GM23338 (cell line): ENCODE results near the gene M1AP. TPM values are rescaled to one million over a fixed set of nuclear protein-coding genes. Genes with fewer than 3 reads are reported as not detected.

Experiments used
- ATAC-seq: fragments of 200-7000 bp; cut with Tn5 transposase; 3 replicates; pipeline ENCODE4 v1.9.1; 2020
- DNase-seq: peaks from one replicate; pipeline ENCODE4 v3.0.0-alpha.2; 2015; ENCODE audit warnings: low spot score
- H2AFZ ChIP-seq: fragments of 200-600 bp; sonication (generic); 2 replicates; pipeline ENCODE4 v1.8.0; 2016; ENCODE audit warnings: antibody characterized with exemption, mild to moderate bottlenecking, moderate library complexity
- H3F3A ChIP-seq: fragments of 200-600 bp; sonication (generic); replicated peaks from 2 replicates; pipeline ENCODE4 v1.8.0; 2017; ENCODE audit warnings: antibody characterized with exemption, mixed run types, low read depth
- H3K27ac ChIP-seq: fragments of 200-600 bp; sonication (generic); 2 replicates; pipeline ENCODE4 v1.6.1; 2016; ENCODE audit warnings: low read depth
- H3K27me3 ChIP-seq: fragments of 200-600 bp; sonication (generic); 2 replicates; pipeline ENCODE4 v1.8.0; 2016; ENCODE audit warnings: mild to moderate bottlenecking, mixed run types, moderate library complexity; ENCODE audit not compliant: insufficient read depth
- H3K36me3 ChIP-seq: fragments of 200-600 bp; sonication (generic); 2 replicates; pipeline ENCODE4 v1.8.0; 2016; ENCODE audit warnings: mild to moderate bottlenecking; ENCODE audit not compliant: insufficient read depth
- H3K4me1 ChIP-seq: fragments of 200-600 bp; sonication (generic); 2 replicates; pipeline ENCODE4 v1.8.0; 2016; ENCODE audit warnings: mild to moderate bottlenecking, moderate library complexity; ENCODE audit not compliant: insufficient read depth
- H3K4me2 ChIP-seq: fragments of 200-600 bp; sonication (generic); 2 replicates; pipeline ENCODE4 v1.7.1; 2017; ENCODE audit warnings: mixed run types
- H3K4me3 ChIP-seq: fragments of 200-600 bp; sonication (generic); 2 replicates; pipeline ENCODE4 v1.6.1; 2016; ENCODE audit warnings: mixed run types
- H3K79me2 ChIP-seq: fragments of 200-600 bp; sonication (generic); replicated peaks from 2 replicates; pipeline ENCODE4 v1.8.0; 2017; ENCODE audit warnings: mild to moderate bottlenecking; ENCODE audit not compliant: insufficient read depth
- H3K9me2 ChIP-seq: fragments of 200-600 bp; sonication (generic); 2 replicates; pipeline ENCODE4 v1.8.0; 2017; ENCODE audit not compliant: insufficient read depth
- H4K20me1 ChIP-seq: fragments of 200-600 bp; sonication (generic); replicated peaks from 2 replicates; pipeline ENCODE4 v1.8.0; 2017; ENCODE audit warnings: mild to moderate bottlenecking; ENCODE audit not compliant: insufficient read depth
- H3K27ac Mint-ChIP-seq: 2 replicates; pipeline ENCODE4 v1.8.0; 2020; ENCODE audit warnings: inconsistent platforms, mild to moderate bottlenecking, moderate library complexity, mixed read lengths
- H3K27me3 Mint-ChIP-seq: 3 replicates; pipeline ENCODE4 v1.8.0; 2022; ENCODE audit warnings: low read depth, mild to moderate bottlenecking, moderate library complexity, mixed read lengths, inconsistent platforms; ENCODE audit not compliant: insufficient read depth, poor library complexity
- H3K36me3 Mint-ChIP-seq: 3 replicates; pipeline ENCODE4 v1.8.0; 2021; ENCODE audit warnings: low read depth, mild to moderate bottlenecking, inconsistent platforms, moderate library complexity, mixed read lengths
- H3K4me1 Mint-ChIP-seq: 3 replicates; pipeline ENCODE4 v1.8.0; 2020; ENCODE audit warnings: mild to moderate bottlenecking, inconsistent platforms, mixed read lengths
- H3K4me3 Mint-ChIP-seq: 3 replicates; pipeline ENCODE4 v1.8.0; 2021; ENCODE audit warnings: moderate library complexity, mild to moderate bottlenecking, inconsistent platforms, mixed read lengths
- H3K9me3 Mint-ChIP-seq: 3 replicates; pipeline ENCODE4 v1.8.0; 2020; ENCODE audit warnings: moderate library complexity, mild to moderate bottlenecking, inconsistent platforms, mixed read lengths
- CREB1 ChIP-seq: fragments of 250-450 bp; sonication (Bioruptor Pico); IDR thresholded peaks from 2 replicates; pipeline ENCODE4 v1.5.0; 2020; ENCODE audit warnings: low read depth, mild to moderate bottlenecking, moderate library complexity
- CTCF ChIP-seq, 2 experiments: fragments of 200-600 bp in 1 of 2; sonication (generic) in 1 of 2; conservative IDR thresholded peaks; 2 replicates each; pipeline versions ENCODE4 v1.5.1 to v1.6.1; 2016 to 2017; ENCODE audit warnings: antibody characterized with exemption in 2 of 2, low read depth in 2 of 2, mild to moderate bottlenecking in 2 of 2, moderate library complexity in 1 of 2
- NANOG ChIP-seq: IDR thresholded peaks from 2 replicates; pipeline ENCODE4 v1.6.1; 2016; ENCODE audit warnings: antibody characterized with exemption, borderline replicate concordance
- POLR2AphosphoS5 ChIP-seq: IDR thresholded peaks from 2 replicates; pipeline ENCODE4 v1.6.1; 2016; ENCODE audit warnings: antibody characterized with exemption, low read depth
- REST ChIP-seq: IDR thresholded peaks from one replicate; pipeline ENCODE4 v1.6.1; 2018; ENCODE audit warnings: antibody characterized with exemption; ENCODE audit not compliant: unreplicated experiment
- ZNF114 ChIP-seq: fragments of 250-450 bp; sonication (Bioruptor Pico); IDR thresholded peaks from 2 replicates; pipeline ENCODE4 v1.5.0; 2020; ENCODE audit warnings: mild to moderate bottlenecking, moderate library complexity
- ZNF462 ChIP-seq: fragments of 250-450 bp; sonication (Bioruptor Pico); IDR thresholded peaks from 2 replicates; pipeline ENCODE4 v1.5.0; 2020; ENCODE audit warnings: mild to moderate bottlenecking, moderate library complexity
- polyA plus RNA-seq: library from polyadenylated mRNA; unstranded; fragments of >200 nt; fragmentation: Nextera tagmentation; extraction: Ambion mirVana; gene quantifications from 2 replicates; pipeline ENCODE4 v1.2.1, GENCODE V29; 2016
- total RNA-seq: library from RNA; depleted of rRNA; stranded (reverse); fragments of >200 nt; shearing (Covaris generic); gene quantifications from 2 replicates; pipeline ENCODE4 v1.2.3, GENCODE V29; 2014

M1AP gene
- total and polyA plus RNA-seq, 2 experiments from 2014 or later, result 5.1 to 12.1 TPM

- Mint-ChIP-seq H3K36me3 (no peaks in the 10 kb centered on the region), H3K9me3 (no peaks in the 10 kb centered on the region), H3K27me3 (no peaks in the 10 kb centered on the region), H3K4me3 (no peak overlapping the region), H3K4me1 (no peaks in the 10 kb centered on the region), H3K27ac (no peak overlapping the region)
- Histone ChIP-seq H3K4me1 (no peaks in the 10 kb centered on the region), H4K20me1 (peaks cover 2% of the 10 kb centered on the region; the same call in 1 of the 2 replicates), H3K9me2 (no peaks in the 10 kb centered on the region), H3K4me2 (no peak overlapping the region), H3K27me3 (no peaks in the 10 kb centered on the region), H2AFZ (no peak overlapping the region), H3F3A (no peaks in the 10 kb centered on the region), H3K79me2 (no peaks in the 10 kb centered on the region), H3K36me3 (no peaks in the 10 kb centered on the region), H3K27ac (no peak overlapping the region), H3K4me3 (no peak overlapping the region)
- no peak for ATAC-seq
- DNase-seq, result no peak
- TF ChIP-seq CREB1 (no peak), REST (no peak), NANOG (no peak), ZNF462 (no peak), CTCF (conservative IDR thresholded peaks at IDR 0.05; ENCODE audit: low read depth in 2 of 2) (no peak), POLR2AphosphoS5 (no peak), ZNF114 (CRISPR knock-in tag) (no peak)
These were observed 44.7 kb downstream of the M1AP start for GRCh38 chr2:74603282-74604000.
